ENCODE data around the gene DNTTIP2.
"Not testable (repeated sequence)": the region's sequence is repeated elsewhere in the genome, so short reads cannot be mapped to it uniquely, and the experiment has no call there.

The DNTTIP2 gene

GRCh38 chr1:93878889-93879586 is at the start of gene DNTTIP2:
Gene DNTTIP2, minus strand, starts transcription at chr1:93879206. Its CDS starts 58 bp downstream, at chr1:93879148.
- DNase-seq = peak; percentile 56 to 94 (median 86)

GRCh38 chr1:93925206-93925605 is 46.2 kb upstream of the DNTTIP2 start:
- no peak for DNase-seq

- no peak for DNase-seq
These were observed 40.8 kb upstream of the DNTTIP2 start for GRCh38 chr1:93919780-93920179.

- no peak for DNase-seq
These were observed 38.3 kb upstream of the DNTTIP2 start for GRCh38 chr1:93917302-93917701.

GRCh38 chr1:93910880-93911279 is 31.9 kb upstream of the DNTTIP2 start:
- not testable (repeated sequence) for DNase-seq

GRCh38 chr1:93910305-93910704 is 31.3 kb upstream of the DNTTIP2 start:
- DNase-seq = no peak

- peak; percentile 21 to 91 (median 79) for DNase-seq
These were observed 30.4 kb upstream of the DNTTIP2 start, which contains the start of gene GCLM for GRCh38 chr1:93909146-93910050. Gene GCLM, minus strand, starts transcription at chr1:93909430. Its CDS starts 267 bp downstream, at chr1:93909163.

GRCh38 chr1:93908394-93909145 is 29.6 kb upstream of the DNTTIP2 start:
- DNase-seq = peak in 23 of 51 donors; percentile 3 to 52 (median 24)

- DNase-seq = peak in 5 of 51 donors; percentile 0 to 8 (median 3)
These were observed 28.7 kb upstream of the DNTTIP2 start for GRCh38 chr1:93907718-93908117.

- DNase-seq = no peak
These were observed 27.5 kb upstream of the DNTTIP2 start for GRCh38 chr1:93906480-93906879.

- DNase-seq = no peak
These were observed 26.7 kb upstream of the DNTTIP2 start for GRCh38 chr1:93905734-93906133.

- DNase-seq = no peak
These were observed 26.0 kb upstream of the DNTTIP2 start for GRCh38 chr1:93905051-93905450.

GRCh38 chr1:93904228-93904627 is 25.2 kb upstream of the DNTTIP2 start:
- DNase-seq = no peak

- no peak for DNase-seq
These were observed 21.9 kb upstream of the DNTTIP2 start for GRCh38 chr1:93900723-93901504.

- no peak for DNase-seq
These were observed 20.7 kb upstream of the DNTTIP2 start for GRCh38 chr1:93899543-93900207.

- DNase-seq = no peak
These were observed 9.9 kb upstream of the DNTTIP2 start for GRCh38 chr1:93888900-93889299.

GRCh38 chr1:93882269-93882668 is 3.3 kb upstream of the DNTTIP2 start:
- DNase-seq = no peak

- no peak for DNase-seq
These were observed 1.7 kb upstream of the DNTTIP2 start for GRCh38 chr1:93880731-93881130.

- DNase-seq = peak in 21 of 51 donors; percentile 1 to 51 (median 12)
These were observed 511 bp downstream of the DNTTIP2 start for GRCh38 chr1:93878501-93878888.

GRCh38 chr1:93877529-93877928 is 1.5 kb downstream of the DNTTIP2 start:
- DNase-seq = no peak
